Psoas muscle (tissue), 8 donors: ENCODE results near the gene KDM4D. TPM values are rescaled to one million over a fixed set of nuclear protein-coding genes. Genes with fewer than 3 reads are reported as not detected.
A peak's percentile ranks its signal among the peaks of the same experiment; 100 is the strongest.

Source experiments
- ATAC-seq, 4 donors: fragments of 200-7000 bp; cut with Tn5 transposase; one replicate each; pipeline ENCODE4 v1.9.1; 2020; ENCODE audit warnings: moderate library complexity in 3 of 4, mild to moderate bottlenecking in 2 of 4
- DNase-seq, 2 donors: peaks; one replicate each; pipeline ENCODE4 v3.0.0-alpha.2; 2020
- H3K27ac ChIP-seq: fragments of 200-600 bp; one replicate; pipeline ENCODE4 v1.8.0; 2022
- H3K27me3 ChIP-seq, 3 donors: fragments of 200-600 bp in 1 of 3; one replicate each; pipeline versions ENCODE4 v1.6.1 to v1.8.0; 2013 to 2022; ENCODE audit warnings: low read length in 2 of 3, mild to moderate bottlenecking in 2 of 3, moderate library complexity in 1 of 3; ENCODE audit not compliant: insufficient read depth in 3 of 3
- H3K36me3 ChIP-seq, 2 donors: fragments of 200-600 bp in 1 of 2; one replicate each; pipeline versions ENCODE4 v1.6.1 to v1.8.0; 2013 to 2022; ENCODE audit warnings: low read depth in 1 of 2, mild to moderate bottlenecking in 1 of 2, moderate library complexity in 1 of 2; ENCODE audit not compliant: insufficient read depth in 1 of 2
- H3K4me1 ChIP-seq: fragments of 200-600 bp; one replicate; pipeline ENCODE4 v1.8.0; 2022
- H3K4me3 ChIP-seq: fragments of 200-600 bp; one replicate; pipeline ENCODE4 v1.8.0; 2022; ENCODE audit warnings: mild to moderate bottlenecking
- H3K9me3 ChIP-seq: fragments of 200-600 bp; one replicate; pipeline ENCODE4 v1.8.0; 2022
- CTCF ChIP-seq: fragments of 200-600 bp; IDR thresholded peaks from one replicate; pipeline ENCODE4 v1.8.0; 2022; ENCODE audit warnings: antibody characterized with exemption
- WGBS, 3 donors: extraction: QIAGEN DNeasy Blood & Tissue Kit; methylation state at CpG; one replicate each; pipeline versions ENCODE4 v1.1.6 to v1.1.7; 2013; 5-methylcytosine and 5-hydroxymethylcytosine counted together
- intact Hi-C, 2 donors: fragments of 100-400 bp; cut with DNase I; formaldehyde crosslinking; loops; one replicate each; pipeline versions ENCODE4 v1.11.0 to v1.14.2; 2022
- polyA plus RNA-seq, 3 donors: library from polyadenylated mRNA; stranded (reverse); fragments of 200-250 nt; gene quantifications; one replicate each; pipeline ENCODE4 v1.2.3, GENCODE V29; 2013
- total RNA-seq, 4 donors: library from RNA; stranded (reverse); fragmentation: NEBNext Ultra II Directional in 2 of 4; extraction: Animal tissue kit (Norgen Biotek cat#: 25700) in 2 of 4; gene quantifications; one replicate each; pipeline versions ENCODE4 v1.2.1 to v1.2.4, GENCODE V29; 2021 to 2023
- donor health status: healthy with polysubstance abuse.
- donor health status: DM: no; HTN: no; CAD: no; lungs with moderate emphysema.
- donor health status: Bipolar disorder and iron deficiency.
- donor health status: healthy.
- donor health status: DM: yes; HTN: yes; CAD: no.
- donor health status: DM: no; HTN: no; CAD: no.
- donor health status: DM: no; HTN: no; CAD: no.
- donor health status: DM: yes; HTN: yes; CAD: no.

KDM4D gene
- total and polyA plus RNA-seq, 7 donors: 0.15 to 0.91 (median 0.60) TPM

DNA sequence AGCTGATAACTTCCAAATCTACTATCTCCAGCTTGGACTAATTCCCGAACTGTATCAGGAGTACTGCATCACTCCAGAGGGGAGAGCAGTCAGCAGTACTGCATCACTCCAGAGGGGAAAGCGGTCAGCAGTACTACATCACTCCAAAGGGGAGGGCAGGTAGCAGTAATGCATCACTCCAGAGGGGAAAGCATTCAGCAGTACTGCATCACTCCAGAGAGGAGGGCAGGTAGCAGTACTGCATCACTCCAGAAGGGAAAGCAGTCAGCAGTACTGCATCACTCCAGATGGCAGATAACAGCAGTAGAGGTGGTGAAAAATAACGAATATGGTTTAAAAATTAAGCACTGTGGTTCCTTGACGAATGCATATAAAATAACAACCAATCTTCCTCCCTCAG lies 8.6 kb upstream of the KDM4D start:
- intact Hi-C loops: loop anchor here (10.0 kb wide), 2 partner anchors 470 to 1170 kb away; partner anchors contain the start of genes ANKRD49 (in 1 of the 2) and MRE11 (in 1 of the 2)
- TF ChIP-seq CTCF: no peak
- Histone ChIP-seq H3K4me1 (no peaks in the 10 kb centered on the region), H3K4me3 (no peak overlapping the region), H3K27me3 (no peaks in the 10 kb centered on the region), H3K36me3 (peaks cover 9 to 100% of the 10 kb centered on the region in 2 donors), H3K27ac (no peak overlapping the region), H3K9me3 (no peaks in the 10 kb centered on the region)
- no peak for ATAC-seq
- DNase-seq: no peak
- 90 to 93% (median 91%) methylated on average over 4 of the region's 4 CpGs for WGBS, 3 donors

GRCh38 chr11:94968334-94968958 lies 5.1 kb upstream of the KDM4D start:
- intact Hi-C loops: loop anchor here (10.0 kb wide), 2 partner anchors 474 to 1174 kb away; partner anchors contain the start of genes ANKRD49 (in 1 of the 2) and MRE11 (in 1 of the 2)
- DNase-seq (no peak), ATAC-seq (no peak)
- WGBS, 3 donors: 81 to 95% (median 95%) methylated on average over 1 of the region's 1 CpG
- no peak overlapping the region for H3K4me3 ChIP-seq
- no peaks in the 10 kb centered on the region for H3K27me3 ChIP-seq
- TF ChIP-seq CTCF: peak; percentile 44
- H3K4me1 ChIP-seq: peaks cover 13% of the 10 kb centered on the region
- H3K36me3 ChIP-seq: peaks cover 12 to 88% of the 10 kb centered on the region in 2 donors
- H3K9me3 ChIP-seq: no peaks in the 10 kb centered on the region
- H3K27ac ChIP-seq: no peak overlapping the region

GRCh38 chr11:94972700-94973098 lies 810 bp upstream of the KDM4D start:
- ATAC-seq (peak in 1 of 4 donors; percentile 2), DNase-seq (no peak)
- 3 to 4% (median 4%) methylated on average over 5 of the region's 5 CpGs for WGBS, 3 donors
- Histone ChIP-seq H3K4me3 (peak overlapping the region; percentile 95), H3K9me3 (no peaks in the 10 kb centered on the region), H3K4me1 (peaks cover 13% of the 10 kb centered on the region), H3K36me3 (peaks cover 9 to 45% of the 10 kb centered on the region in 2 donors), H3K27me3 (no peaks in the 10 kb centered on the region), H3K27ac (no peak overlapping the region)
- TF ChIP-seq CTCF: no peak
- intact Hi-C loops: loop anchor here (5.0 to 10.0 kb wide), 5 partner anchors 92 to 820 kb away; partner anchors contain the start of genes SRSF8 (in 2 of the 2) and CEP57 (in 1 of the 2)

DNA sequence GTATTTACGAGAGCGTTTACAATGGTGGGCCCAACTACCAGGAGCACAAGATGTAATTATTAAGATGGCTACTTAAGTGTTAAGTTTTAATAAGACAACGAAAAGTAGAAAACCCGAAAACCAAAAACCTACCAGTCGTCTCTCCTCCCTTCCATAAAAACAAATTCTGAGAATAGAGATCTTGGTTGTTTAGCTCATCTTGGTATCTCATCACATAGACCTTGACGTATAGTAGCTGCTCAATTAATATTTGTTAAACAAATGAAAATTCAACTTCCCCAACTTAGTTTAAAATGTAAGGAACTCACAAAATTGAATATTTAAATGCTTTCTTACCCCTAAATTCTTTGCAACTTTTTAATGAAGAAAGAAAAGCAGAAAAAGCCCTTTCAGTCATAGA lies 669 bp downstream of the KDM4D start:
- Histone ChIP-seq H3K36me3 (peaks cover 4 to 30% of the 10 kb centered on the region in 2 donors), H3K4me1 (peaks cover 13% of the 10 kb centered on the region), H3K9me3 (no peaks in the 10 kb centered on the region), H3K27me3 (no peaks in the 10 kb centered on the region), H3K4me3 (peak overlapping the region; percentile 95), H3K27ac (peak overlapping the region; percentile 86)
- ATAC-seq: no peak
- intact Hi-C loops: loop anchor here (1.0 to 10.0 kb wide), 6 partner anchors 16 to 818 kb away; partner anchors contain the start of genes SRSF8 (in 2 of the 2) and CEP57 (in 1 of the 2)
- DNase-seq: no peak
- 46 to 53% (median 48%) methylated on average over 6 of the region's 6 CpGs for WGBS, 3 donors
- no peak for TF ChIP-seq CTCF
